H9 (cell line): ENCODE data around the gene YWHAQ. TPM values are rescaled to one million over a fixed set of nuclear protein-coding genes. Genes with fewer than 3 reads are reported as not detected.

Experiments
- DNase-seq: peaks from one replicate; pipeline ENCODE4 v3.0.0-alpha.2; 2017
- H2AFZ ChIP-seq: one replicate; pipeline ENCODE4 v1.6.1; 2013; ENCODE audit warnings: mild to moderate bottlenecking, low read length, control low read depth, moderate library complexity
- H2AK5ac ChIP-seq: 2 replicates; pipeline ENCODE4 v1.6.1; 2013; ENCODE audit warnings: low read length, control low read depth, mixed read lengths; ENCODE audit not compliant: insufficient read length
- H2BK120ac ChIP-seq: one replicate; pipeline ENCODE4 v1.6.1; 2013; ENCODE audit warnings: low read depth, mild to moderate bottlenecking, low read length, control low read depth, inconsistent platforms; ENCODE audit not compliant: poor library complexity, severe bottlenecking
- H2BK12ac ChIP-seq: 2 replicates; pipeline ENCODE4 v1.6.1; 2013; ENCODE audit warnings: low read length, control low read depth, mixed read lengths, low read depth; ENCODE audit not compliant: insufficient read length
- H2BK15ac ChIP-seq: 2 replicates; pipeline ENCODE4 v1.6.1; 2013; ENCODE audit warnings: low read depth, low read length, control low read depth
- H2BK20ac ChIP-seq: one replicate; pipeline ENCODE4 v1.6.1; 2013; ENCODE audit warnings: low read depth, mild to moderate bottlenecking, low read length, control low read depth, inconsistent platforms; ENCODE audit not compliant: poor library complexity, severe bottlenecking
- H2BK5ac ChIP-seq: 2 replicates; pipeline ENCODE4 v1.6.1; 2013; ENCODE audit warnings: low read length, control low read depth, mixed read lengths; ENCODE audit not compliant: insufficient read length
- H3K14ac ChIP-seq: 2 replicates; pipeline ENCODE4 v1.6.1; 2013; ENCODE audit warnings: low read length, control low read depth; ENCODE audit not compliant: insufficient read depth
- H3K18ac ChIP-seq: 2 replicates; pipeline ENCODE4 v1.6.1; 2013; ENCODE audit warnings: low read depth, mild to moderate bottlenecking, mixed read lengths, low read length, control low read depth; ENCODE audit not compliant: insufficient read length
- H3K23ac ChIP-seq: 2 replicates; pipeline ENCODE4 v1.6.1; 2013; ENCODE audit warnings: low read length, control low read depth, mixed read lengths, low read depth; ENCODE audit not compliant: insufficient read length
- H3K23me2 ChIP-seq: 2 replicates; pipeline ENCODE4 v1.6.1; 2013; ENCODE audit warnings: low read depth, mild to moderate bottlenecking, mixed read lengths, low read length, control low read depth; ENCODE audit not compliant: insufficient read length, poor library complexity, severe bottlenecking
- H3K27ac ChIP-seq: 2 replicates; pipeline ENCODE4 v1.5.1; 2013; ENCODE audit warnings: low read length, control low read depth, mixed read lengths, low read depth; ENCODE audit not compliant: insufficient read length
- H3K27me3 ChIP-seq: 2 replicates; pipeline ENCODE4 v1.6.1; 2013; ENCODE audit warnings: low read length, control low read depth, inconsistent platforms; ENCODE audit not compliant: insufficient read depth
- H3K4ac ChIP-seq: 2 replicates; pipeline ENCODE4 v1.6.1; 2013; ENCODE audit warnings: low read depth, mild to moderate bottlenecking, control low read depth, inconsistent platforms, low read length, moderate library complexity
- H3K4me1 ChIP-seq: 2 replicates; pipeline ENCODE4 v1.6.1; 2013; ENCODE audit warnings: low read length, control low read depth, inconsistent platforms; ENCODE audit not compliant: insufficient read depth
- H3K4me2 ChIP-seq: 2 replicates; pipeline ENCODE4 v1.6.1; 2013; ENCODE audit warnings: low read length, control low read depth, mixed read lengths; ENCODE audit not compliant: insufficient read length, insufficient read depth
- H3K56ac ChIP-seq: 2 replicates; pipeline ENCODE4 v1.6.1; 2013; ENCODE audit warnings: low read depth, mild to moderate bottlenecking, mixed read lengths, low read length, control low read depth; ENCODE audit not compliant: insufficient read length
- H3K79me1 ChIP-seq: 2 replicates; pipeline ENCODE4 v1.6.1; 2013; ENCODE audit warnings: low read depth, mild to moderate bottlenecking, moderate library complexity, low read length, control low read depth, inconsistent platforms; ENCODE audit not compliant: insufficient read depth, poor library complexity, severe bottlenecking
- H3K79me2 ChIP-seq: 2 replicates; pipeline ENCODE4 v1.6.1; 2013; ENCODE audit warnings: low read length, control low read depth, inconsistent platforms; ENCODE audit not compliant: insufficient read depth
- H3K9ac ChIP-seq: 2 replicates; pipeline ENCODE4 v1.6.1; 2013; ENCODE audit warnings: low read length, control low read depth, mixed read lengths; ENCODE audit not compliant: insufficient read length; ENCODE audit errors: extremely low read depth
- H3K9me3 ChIP-seq: one replicate; pipeline ENCODE4 v1.6.1; 2013; ENCODE audit warnings: low read depth, low read length, inconsistent platforms; ENCODE audit not compliant: control insufficient read depth
- H3T11ph ChIP-seq: one replicate; pipeline ENCODE4 v1.6.1; 2013; ENCODE audit warnings: mild to moderate bottlenecking, low read length, control low read depth, inconsistent platforms
- H4K20me1 ChIP-seq: one replicate; pipeline ENCODE4 v1.6.1; 2013; ENCODE audit not compliant: control insufficient read depth, insufficient read length, insufficient read depth
- H4K5ac ChIP-seq: 2 replicates; pipeline ENCODE4 v1.6.1; 2013; ENCODE audit warnings: low read depth, mild to moderate bottlenecking, mixed read lengths, low read length, control low read depth; ENCODE audit not compliant: insufficient read length
- H4K8ac ChIP-seq: replicated peaks from 2 replicates; pipeline ENCODE4 v1.6.1; 2013; ENCODE audit warnings: low read length, control low read depth, mixed read lengths, low read depth; ENCODE audit not compliant: insufficient read length
- H4K91ac ChIP-seq: 2 replicates; pipeline ENCODE4 v1.6.1; 2013; ENCODE audit warnings: low read depth, mild to moderate bottlenecking, moderate library complexity, mixed read lengths, low read length, control low read depth; ENCODE audit not compliant: insufficient read length
- H3K27ac Mint-ChIP-seq, 3 experiments: 2 replicates in 2 of 3; 3 replicates in 1 of 3; pipeline ENCODE4 v1.8.0; 2020 to 2021; ENCODE audit warnings: mixed read lengths in 3 of 3, mild to moderate bottlenecking in 1 of 3, moderate library complexity in 1 of 3
- H3K27me3 Mint-ChIP-seq: 2 replicates; pipeline ENCODE4 v1.8.0; 2021; ENCODE audit warnings: low read depth, mild to moderate bottlenecking, moderate library complexity, mixed read lengths
- H3K36me3 Mint-ChIP-seq, 3 experiments: 2 replicates in 2 of 3; 3 replicates in 1 of 3; pipeline ENCODE4 v1.8.0; 2020 to 2021; ENCODE audit warnings: low read depth in 3 of 3, mixed read lengths in 3 of 3; ENCODE audit not compliant: insufficient read depth in 1 of 3
- H3K4me1 Mint-ChIP-seq, 2 experiments: 2 replicates each; pipeline ENCODE4 v1.8.0; 2020; ENCODE audit warnings: mixed read lengths in 2 of 2
- H3K4me3 Mint-ChIP-seq, 2 experiments: 2 replicates in 1 of 2; 3 replicates in 1 of 2; pipeline ENCODE4 v1.8.0; 2020 to 2021; ENCODE audit warnings: mild to moderate bottlenecking in 2 of 2, mixed read lengths in 2 of 2, moderate library complexity in 1 of 2
- H3K9me3 Mint-ChIP-seq, 2 experiments: 2 replicates in 1 of 2; 3 replicates in 1 of 2; pipeline ENCODE4 v1.8.0; 2020; ENCODE audit warnings: mild to moderate bottlenecking in 2 of 2, mixed read lengths in 2 of 2, moderate library complexity in 1 of 2
- WGBS: extraction: QIAGEN DNeasy Blood & Tissue Kit; methylation state at CpG from one replicate; pipeline ENCODE4 v1.1.7; 2013; ENCODE audit warnings: missing lambda C conversion rate, low lambda C conversion rate, mixed read lengths; ENCODE audit not compliant: insufficient read length; ENCODE audit errors: extremely low coverage; 5-methylcytosine and 5-hydroxymethylcytosine counted together
- total RNA-seq: library from RNA; stranded (reverse); gene quantifications from 2 replicates; pipeline ENCODE4 v1.2.1, GENCODE V29; 2021
- TF ChIP-seq, protein P1 (sequence below): fragments of 200-600 bp; sonication (generic); conservative IDR thresholded peaks from 3 replicates; pipeline ENCODE4 v1.8.0; 2021; ENCODE audit warnings: antibody characterized with exemption, mild to moderate bottlenecking

The YWHAQ gene
- total RNA-seq, 1 experiment from 2014 or later: 374 TPM

DNA sequence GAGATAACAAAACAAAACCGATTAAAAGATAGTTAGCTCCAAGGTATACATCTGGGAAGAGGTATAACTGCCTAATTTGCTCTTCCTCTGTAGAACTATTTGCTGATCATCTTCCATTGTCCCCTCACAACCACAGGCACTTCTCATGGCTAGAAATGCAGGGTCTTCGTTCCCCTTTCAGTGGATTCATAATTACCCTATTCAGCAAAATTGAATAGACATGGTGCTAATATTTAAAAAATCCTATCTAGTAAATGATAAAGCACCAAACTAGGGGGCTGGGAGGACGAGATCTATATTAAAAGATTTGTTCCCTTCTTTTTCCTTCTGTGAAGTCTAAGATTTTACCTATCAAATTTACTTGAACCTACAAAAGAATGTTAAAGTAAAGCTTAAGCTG is 44.3 kb downstream of the YWHAQ start:
- H3K4me3 Mint-ChIP-seq: no peak overlapping the region

More for the DNA sequence above, 44.3 kb downstream of the YWHAQ start:
- H2BK5ac ChIP-seq: no peak overlapping the region
- H4K91ac ChIP-seq: no peak overlapping the region
- no peak overlapping the region for H3K18ac ChIP-seq
- Mint-ChIP-seq H3K9me3 (no peaks in the 10 kb centered on the region), H3K36me3 (peaks cover 33 to 61% (median 60%) of the 10 kb centered on the region in 3 experiments; a peak in 6 of 7 replicates), H3K27me3 (no peaks in the 10 kb centered on the region), H3K4me1 (no peaks in the 10 kb centered on the region), H3K27ac (no peak overlapping the region)
- H4K5ac ChIP-seq: no peak overlapping the region
- WGBS: no CpG with 5 or more reads among the region's 3 CpGs
- no peak overlapping the region for H4K8ac ChIP-seq
- H2BK15ac ChIP-seq: no peak overlapping the region
- H3K27ac ChIP-seq: no peak overlapping the region
- H3K14ac ChIP-seq: no peak overlapping the region
- no peak overlapping the region for H2AK5ac ChIP-seq
- no peaks in the 10 kb centered on the region for H4K20me1 ChIP-seq
- no peaks in the 10 kb centered on the region for H3K27me3 ChIP-seq
- no peaks in the 10 kb centered on the region for H3K23me2 ChIP-seq
- no peaks in the 10 kb centered on the region for H3K4me1 ChIP-seq
- H3T11ph ChIP-seq: no peak overlapping the region
- H2BK12ac ChIP-seq: no peak overlapping the region
- H3K4ac ChIP-seq: no peak overlapping the region
- no peak overlapping the region for H2BK20ac ChIP-seq
- TF ChIP-seq, protein P1, sequence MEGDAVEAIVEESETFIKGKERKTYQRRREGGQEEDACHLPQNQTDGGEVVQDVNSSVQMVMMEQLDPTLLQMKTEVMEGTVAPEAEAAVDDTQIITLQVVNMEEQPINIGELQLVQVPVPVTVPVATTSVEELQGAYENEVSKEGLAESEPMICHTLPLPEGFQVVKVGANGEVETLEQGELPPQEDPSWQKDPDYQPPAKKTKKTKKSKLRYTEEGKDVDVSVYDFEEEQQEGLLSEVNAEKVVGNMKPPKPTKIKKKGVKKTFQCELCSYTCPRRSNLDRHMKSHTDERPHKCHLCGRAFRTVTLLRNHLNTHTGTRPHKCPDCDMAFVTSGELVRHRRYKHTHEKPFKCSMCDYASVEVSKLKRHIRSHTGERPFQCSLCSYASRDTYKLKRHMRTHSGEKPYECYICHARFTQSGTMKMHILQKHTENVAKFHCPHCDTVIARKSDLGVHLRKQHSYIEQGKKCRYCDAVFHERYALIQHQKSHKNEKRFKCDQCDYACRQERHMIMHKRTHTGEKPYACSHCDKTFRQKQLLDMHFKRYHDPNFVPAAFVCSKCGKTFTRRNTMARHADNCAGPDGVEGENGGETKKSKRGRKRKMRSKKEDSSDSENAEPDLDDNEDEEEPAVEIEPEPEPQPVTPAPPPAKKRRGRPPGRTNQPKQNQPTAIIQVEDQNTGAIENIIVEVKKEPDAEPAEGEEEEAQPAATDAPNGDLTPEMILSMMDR: no peak
- no peak overlapping the region for H2BK120ac ChIP-seq
- H3K23ac ChIP-seq: no peak overlapping the region
- no peak overlapping the region for H3K4me2 ChIP-seq
- no peak overlapping the region for H3K9ac ChIP-seq
- no peak overlapping the region for H3K56ac ChIP-seq
- no peak for DNase-seq
- no peaks in the 10 kb centered on the region for H3K79me1 ChIP-seq
- no peaks in the 10 kb centered on the region for H3K9me3 ChIP-seq
- H3K79me2 ChIP-seq: no peaks in the 10 kb centered on the region
- H2AFZ ChIP-seq: no peak overlapping the region
